ENCODE results near the gene ZNRF3.

DNA sequence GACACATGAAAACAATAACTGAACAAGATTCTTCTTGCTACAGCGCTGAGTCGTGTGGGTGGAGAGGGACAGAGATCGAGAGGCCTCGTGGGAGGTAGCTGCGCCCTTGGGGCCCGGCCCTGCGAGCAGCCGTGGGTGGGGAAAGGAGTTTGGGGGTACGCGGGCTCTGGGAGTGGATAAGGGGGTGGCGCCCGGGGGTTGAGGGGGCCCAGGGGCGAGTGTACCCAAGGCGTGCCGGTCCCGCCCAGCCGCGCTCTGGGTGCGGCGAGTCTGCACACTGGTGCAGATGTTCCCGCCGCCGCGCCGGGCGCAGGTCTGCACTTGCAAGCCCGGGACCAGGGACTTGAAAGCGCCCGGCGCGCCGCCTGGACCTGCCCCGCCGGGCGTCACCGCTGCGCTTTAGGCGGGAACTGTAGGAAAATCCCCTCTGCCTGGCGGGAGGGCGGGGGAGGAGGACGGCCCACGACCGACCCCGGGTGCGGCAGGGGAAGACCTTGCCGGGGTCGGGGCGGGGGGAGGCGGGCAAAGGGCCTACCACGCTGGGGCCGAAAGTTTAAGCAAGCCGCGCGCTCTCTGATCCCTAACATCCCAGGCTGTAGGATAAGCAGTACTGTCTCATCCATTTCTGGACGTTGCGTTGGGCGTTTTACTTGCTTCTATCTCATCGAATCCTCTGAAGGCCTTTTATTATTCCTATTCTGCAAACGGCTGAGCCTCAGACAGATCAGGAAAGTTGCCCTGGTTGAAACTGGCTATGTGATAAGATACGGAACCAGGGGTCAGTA is 188.1 kb downstream of the ZNRF3 start:
- TF ChIP-seq, protein P1, sequence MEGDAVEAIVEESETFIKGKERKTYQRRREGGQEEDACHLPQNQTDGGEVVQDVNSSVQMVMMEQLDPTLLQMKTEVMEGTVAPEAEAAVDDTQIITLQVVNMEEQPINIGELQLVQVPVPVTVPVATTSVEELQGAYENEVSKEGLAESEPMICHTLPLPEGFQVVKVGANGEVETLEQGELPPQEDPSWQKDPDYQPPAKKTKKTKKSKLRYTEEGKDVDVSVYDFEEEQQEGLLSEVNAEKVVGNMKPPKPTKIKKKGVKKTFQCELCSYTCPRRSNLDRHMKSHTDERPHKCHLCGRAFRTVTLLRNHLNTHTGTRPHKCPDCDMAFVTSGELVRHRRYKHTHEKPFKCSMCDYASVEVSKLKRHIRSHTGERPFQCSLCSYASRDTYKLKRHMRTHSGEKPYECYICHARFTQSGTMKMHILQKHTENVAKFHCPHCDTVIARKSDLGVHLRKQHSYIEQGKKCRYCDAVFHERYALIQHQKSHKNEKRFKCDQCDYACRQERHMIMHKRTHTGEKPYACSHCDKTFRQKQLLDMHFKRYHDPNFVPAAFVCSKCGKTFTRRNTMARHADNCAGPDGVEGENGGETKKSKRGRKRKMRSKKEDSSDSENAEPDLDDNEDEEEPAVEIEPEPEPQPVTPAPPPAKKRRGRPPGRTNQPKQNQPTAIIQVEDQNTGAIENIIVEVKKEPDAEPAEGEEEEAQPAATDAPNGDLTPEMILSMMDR (IDR thresholded peaks at IDR 0.05) = no peak
- no peak for TF ChIP-seq POLR2A (IDR thresholded peaks at IDR 0.05)
